HUES64 (cell line): ENCODE measurements around the gene KRT6B.
"Not testable (repeated sequence)": the region's sequence is repeated elsewhere in the genome, so short reads cannot be mapped to it uniquely, and the experiment has no call there.

Experiments
- H3K27ac ChIP-seq: 2 replicates; pipeline ENCODE4 v1.7.0; 2013; ENCODE audit warnings: low read depth, low read length, inconsistent platforms
- H3K27me3 ChIP-seq: 2 replicates; pipeline ENCODE4 v1.6.1; 2013; ENCODE audit warnings: mild to moderate bottlenecking, low read length; ENCODE audit not compliant: insufficient read depth
- H3K36me3 ChIP-seq: 2 replicates; pipeline ENCODE4 v1.6.1; 2013; ENCODE audit warnings: mild to moderate bottlenecking, low read length; ENCODE audit not compliant: insufficient read depth
- H3K4me1 ChIP-seq: 2 replicates; pipeline ENCODE4 v1.6.1; 2013; ENCODE audit warnings: mild to moderate bottlenecking, low read length, moderate library complexity; ENCODE audit not compliant: insufficient read depth
- H3K4me3 ChIP-seq: 2 replicates; pipeline ENCODE4 v1.5.1; 2013; ENCODE audit warnings: mild to moderate bottlenecking, low read length, moderate library complexity
- H3K9ac ChIP-seq: 2 replicates; pipeline ENCODE4 v1.6.1; 2013; ENCODE audit warnings: mild to moderate bottlenecking, low read depth, low read length
- H3K9me3 ChIP-seq: 2 replicates; pipeline ENCODE4 v1.6.1; 2013; ENCODE audit warnings: low read depth, low read length; ENCODE audit not compliant: insufficient read depth
- WGBS: fragments of 150-250, 120-280 bp; methylation state at CpG from one replicate; pipeline ENCODE4 v1.1.7; 2013; ENCODE audit warnings: missing lambda C conversion rate; 5-methylcytosine and 5-hydroxymethylcytosine counted together

The KRT6B gene

GRCh38 chr12:52469853-52470252, 17.9 kb upstream of the KRT6B start:
- H3K36me3 ChIP-seq, result no peaks in the 10 kb centered on the region
- H3K9me3 ChIP-seq, result no peaks in the 10 kb centered on the region
- no peak overlapping the region for H3K27ac ChIP-seq
- 77% methylated on average over 4 of the region's 4 CpGs for WGBS
- H3K27me3 ChIP-seq, result no peaks in the 10 kb centered on the region
- no peak overlapping the region for H3K9ac ChIP-seq
- no peaks in the 10 kb centered on the region for H3K4me1 ChIP-seq
- no peak overlapping the region for H3K4me3 ChIP-seq

GRCh38 chr12:52464897-52465296, 13.0 kb upstream of the KRT6B start:
- WGBS, result 97% methylated on average over 2 of the region's 2 CpGs
- Histone ChIP-seq H3K36me3 (no peaks in the 10 kb centered on the region), H3K9me3 (no peaks in the 10 kb centered on the region), H3K4me1 (no peaks in the 10 kb centered on the region), H3K27ac (no peak overlapping the region), H3K4me3 (no peak overlapping the region), H3K27me3 (no peaks in the 10 kb centered on the region), H3K9ac (no peak overlapping the region)

GRCh38 chr12:52461693-52462092, 9.7 kb upstream of the KRT6B start:
- no peak overlapping the region for H3K4me3 ChIP-seq
- no peaks in the 10 kb centered on the region for H3K9me3 ChIP-seq
- H3K4me1 ChIP-seq, result no peaks in the 10 kb centered on the region
- H3K27ac ChIP-seq, result no peak overlapping the region
- no peak overlapping the region for H3K9ac ChIP-seq
- 87% methylated on average over 5 of the region's 5 CpGs for WGBS
- H3K27me3 ChIP-seq, result no peaks in the 10 kb centered on the region
- H3K36me3 ChIP-seq, result no peaks in the 10 kb centered on the region

- H3K36me3 ChIP-seq, result no peaks in the 10 kb centered on the region
- 95% methylated on average over 5 of the region's 5 CpGs for WGBS
- H3K27ac ChIP-seq, result no peak overlapping the region
- peaks cover 8% of the 10 kb centered on the region for H3K4me1 ChIP-seq
- H3K9me3 ChIP-seq, result no peaks in the 10 kb centered on the region
- no peaks in the 10 kb centered on the region for H3K27me3 ChIP-seq
- no peak overlapping the region for H3K4me3 ChIP-seq
- no peak overlapping the region for H3K9ac ChIP-seq
Measured at GRCh38 chr12:52458861-52459260, 6.9 kb upstream of the KRT6B start.

GRCh38 chr12:52455821-52456220, 3.9 kb upstream of the KRT6B start:
- peaks cover 8% of the 10 kb centered on the region for H3K4me1 ChIP-seq
- no peak overlapping the region for H3K27ac ChIP-seq
- H3K9ac ChIP-seq, result no peak overlapping the region
- no peaks in the 10 kb centered on the region for H3K9me3 ChIP-seq
- no peak overlapping the region for H3K4me3 ChIP-seq
- WGBS, result 100% methylated on average over 1 of the region's 1 CpG
- no peaks in the 10 kb centered on the region for H3K27me3 ChIP-seq
- H3K36me3 ChIP-seq, result no peaks in the 10 kb centered on the region

GRCh38 chr12:52454411-52455201, 2.7 kb upstream of the KRT6B start:
- 36% methylated on average over 3 of the region's 3 CpGs for WGBS

GRCh38 chr12:52448228-52448627, 3.7 kb downstream of the KRT6B start:
- Histone ChIP-seq H3K4me3 (no peak overlapping the region), H3K36me3 (no peaks in the 10 kb centered on the region), H3K9ac (no peak overlapping the region), H3K9me3 (no peaks in the 10 kb centered on the region), H3K4me1 (peaks cover under 1% of the 10 kb centered on the region; the same call in 1 of the 2 replicates), H3K27ac (no peak overlapping the region), H3K27me3 (no peaks in the 10 kb centered on the region)
- WGBS, result 83% methylated on average over 3 of the region's 3 CpGs

More at GRCh38 chr12:52454411-52455201, 2.7 kb upstream of the KRT6B start:
- no peak overlapping the region for H3K9ac ChIP-seq
- H3K4me1 ChIP-seq, result peaks cover 8% of the 10 kb centered on the region
- H3K27ac ChIP-seq, result peak overlapping the region; percentile 50; the same call in 1 of the 2 replicates
- H3K27me3 ChIP-seq, result no peaks in the 10 kb centered on the region
- H3K9me3 ChIP-seq, result no peaks in the 10 kb centered on the region
- no peaks in the 10 kb centered on the region for H3K36me3 ChIP-seq
- no peak overlapping the region for H3K4me3 ChIP-seq

- H3K27me3 ChIP-seq, H3K9ac ChIP-seq, H3K36me3 ChIP-seq, H3K9me3 ChIP-seq, H3K4me3 ChIP-seq, H3K27ac ChIP-seq: not testable (repeated sequence)
- peaks cover 11% of the 10 kb centered on the region for H3K4me1 ChIP-seq
- 93% methylated on average over 10 of the region's 11 CpGs for WGBS
Measured at GRCh38 chr12:52447196-52447595, 4.8 kb downstream of the KRT6B start.

- Histone ChIP-seq H3K27me3 (no peaks in the 10 kb centered on the region), H3K9ac (no peak overlapping the region), H3K4me1 (peaks cover 17% of the 10 kb centered on the region), H3K36me3 (no peaks in the 10 kb centered on the region), H3K9me3 (no peaks in the 10 kb centered on the region), H3K27ac (no peak overlapping the region), H3K4me3 (no peak overlapping the region)
- WGBS, result 93% methylated on average over 6 of the region's 6 CpGs
Measured at GRCh38 chr12:52446367-52447045, 5.4 kb downstream of the KRT6B start.

GRCh38 chr12:52445876-52446275, 6.1 kb downstream of the KRT6B start:
- Histone ChIP-seq H3K9ac (no peak overlapping the region), H3K27me3 (no peaks in the 10 kb centered on the region), H3K4me3 (no peak overlapping the region), H3K36me3 (no peaks in the 10 kb centered on the region), H3K4me1 (peaks cover 24% of the 10 kb centered on the region), H3K27ac (no peak overlapping the region), H3K9me3 (no peaks in the 10 kb centered on the region)
- WGBS, result 75% methylated on average over 3 of the region's 3 CpGs

- WGBS, result 89% methylated on average over 10 of the region's 10 CpGs
Measured at GRCh38 chr12:52444647-52445595, 7.0 kb downstream of the KRT6B start.

More at GRCh38 chr12:52444647-52445595, 7.0 kb downstream of the KRT6B start:
- H3K4me3 ChIP-seq, result no peak overlapping the region
- no peaks in the 10 kb centered on the region for H3K9me3 ChIP-seq
- no peaks in the 10 kb centered on the region for H3K27me3 ChIP-seq
- peaks cover 24% of the 10 kb centered on the region for H3K4me1 ChIP-seq
- no peak overlapping the region for H3K9ac ChIP-seq
- H3K27ac ChIP-seq, result no peak overlapping the region
- no peaks in the 10 kb centered on the region for H3K36me3 ChIP-seq
